Ishikawa (cell line): ENCODE data around the gene OXGR1.

Experiments used
- CEBPB ChIP-seq: IDR thresholded peaks from 2 replicates; pipeline ENCODE4 v1.6.1; 2012
- CREB1 ChIP-seq: IDR thresholded peaks from 2 replicates; pipeline ENCODE4 v1.6.1; 2012; ENCODE audit warnings: low read depth
- EGR1 ChIP-seq: IDR thresholded peaks from 2 replicates; pipeline ENCODE4 v1.6.1; 2012
- EP300 ChIP-seq: IDR thresholded peaks from 2 replicates; pipeline ENCODE4 v1.6.1; 2012; ENCODE audit warnings: borderline replicate concordance
- FOXM1 ChIP-seq: IDR thresholded peaks from 2 replicates; pipeline ENCODE4 v1.6.1; 2012; ENCODE audit warnings: low read depth, borderline replicate concordance
- NFIC ChIP-seq: IDR thresholded peaks from 2 replicates; pipeline ENCODE4 v1.6.1; 2012
- RAD21 ChIP-seq: IDR thresholded peaks from 2 replicates; pipeline ENCODE4 v1.6.1; 2012; ENCODE audit warnings: low read depth
- TAF1 ChIP-seq: IDR thresholded peaks from 2 replicates; pipeline ENCODE4 v1.6.1; 2012; ENCODE audit warnings: low read depth, mild to moderate bottlenecking
- TCF12 ChIP-seq: IDR thresholded peaks from 2 replicates; pipeline ENCODE4 v1.6.1; 2012; ENCODE audit warnings: low read depth
- TEAD4 ChIP-seq: IDR thresholded peaks from 2 replicates; pipeline ENCODE4 v1.6.1; 2012
- YY1 ChIP-seq: IDR thresholded peaks from 2 replicates; pipeline ENCODE4 v1.6.1; 2012; ENCODE audit warnings: low read depth
- ZBTB7A ChIP-seq: IDR thresholded peaks from 2 replicates; pipeline ENCODE4 v1.6.1; 2012; ENCODE audit warnings: low read depth
- TF ChIP-seq, protein P1 (sequence below): IDR thresholded peaks from 2 replicates; pipeline ENCODE4 v1.6.1; 2012
- TF ChIP-seq, protein P2 (sequence below): IDR thresholded peaks from 2 replicates; pipeline ENCODE4 v1.6.1; 2012; ENCODE audit warnings: low read depth, mild to moderate bottlenecking
- TF ChIP-seq, protein P3 (sequence below): IDR thresholded peaks from 2 replicates; pipeline ENCODE4 v1.6.1; 2012

The OXGR1 gene

DNA sequence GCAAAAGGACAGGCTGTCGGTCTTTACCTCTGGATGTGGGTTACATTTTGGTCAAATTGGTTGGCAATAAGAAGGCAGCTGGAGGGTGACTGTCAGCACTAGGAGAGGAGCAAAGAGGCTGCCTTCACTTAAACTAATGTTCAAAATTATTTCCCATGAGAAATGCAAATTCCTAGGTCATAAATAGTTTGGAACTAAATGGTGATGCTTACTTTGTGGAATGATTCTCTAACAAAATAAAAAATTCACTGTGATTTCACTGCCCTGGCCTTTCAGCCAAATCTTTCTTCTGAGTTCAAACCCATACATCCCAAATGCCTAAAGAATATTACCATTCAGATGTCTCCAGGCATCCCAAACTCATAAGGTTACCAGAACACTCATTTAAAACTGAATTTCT lies 25.0 kb upstream of the OXGR1 start:
- TF ChIP-seq TEAD4 = no peak
- no peak for TF ChIP-seq ZBTB7A
- TF ChIP-seq, protein P1, sequence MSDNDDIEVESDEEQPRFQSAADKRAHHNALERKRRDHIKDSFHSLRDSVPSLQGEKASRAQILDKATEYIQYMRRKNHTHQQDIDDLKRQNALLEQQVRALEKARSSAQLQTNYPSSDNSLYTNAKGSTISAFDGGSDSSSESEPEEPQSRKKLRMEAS = no peak
- no peak for TF ChIP-seq YY1
- TF ChIP-seq CEBPB = no peak
- TF ChIP-seq EGR1 = no peak
- no peak for TF ChIP-seq TAF1
- TF ChIP-seq EP300 = no peak
- TF ChIP-seq, protein P2, sequence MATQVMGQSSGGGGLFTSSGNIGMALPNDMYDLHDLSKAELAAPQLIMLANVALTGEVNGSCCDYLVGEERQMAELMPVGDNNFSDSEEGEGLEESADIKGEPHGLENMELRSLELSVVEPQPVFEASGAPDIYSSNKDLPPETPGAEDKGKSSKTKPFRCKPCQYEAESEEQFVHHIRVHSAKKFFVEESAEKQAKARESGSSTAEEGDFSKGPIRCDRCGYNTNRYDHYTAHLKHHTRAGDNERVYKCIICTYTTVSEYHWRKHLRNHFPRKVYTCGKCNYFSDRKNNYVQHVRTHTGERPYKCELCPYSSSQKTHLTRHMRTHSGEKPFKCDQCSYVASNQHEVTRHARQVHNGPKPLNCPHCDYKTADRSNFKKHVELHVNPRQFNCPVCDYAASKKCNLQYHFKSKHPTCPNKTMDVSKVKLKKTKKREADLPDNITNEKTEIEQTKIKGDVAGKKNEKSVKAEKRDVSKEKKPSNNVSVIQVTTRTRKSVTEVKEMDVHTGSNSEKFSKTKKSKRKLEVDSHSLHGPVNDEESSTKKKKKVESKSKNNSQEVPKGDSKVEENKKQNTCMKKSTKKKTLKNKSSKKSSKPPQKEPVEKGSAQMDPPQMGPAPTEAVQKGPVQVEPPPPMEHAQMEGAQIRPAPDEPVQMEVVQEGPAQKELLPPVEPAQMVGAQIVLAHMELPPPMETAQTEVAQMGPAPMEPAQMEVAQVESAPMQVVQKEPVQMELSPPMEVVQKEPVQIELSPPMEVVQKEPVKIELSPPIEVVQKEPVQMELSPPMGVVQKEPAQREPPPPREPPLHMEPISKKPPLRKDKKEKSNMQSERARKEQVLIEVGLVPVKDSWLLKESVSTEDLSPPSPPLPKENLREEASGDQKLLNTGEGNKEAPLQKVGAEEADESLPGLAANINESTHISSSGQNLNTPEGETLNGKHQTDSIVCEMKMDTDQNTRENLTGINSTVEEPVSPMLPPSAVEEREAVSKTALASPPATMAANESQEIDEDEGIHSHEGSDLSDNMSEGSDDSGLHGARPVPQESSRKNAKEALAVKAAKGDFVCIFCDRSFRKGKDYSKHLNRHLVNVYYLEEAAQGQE = no peak
- no peak for TF ChIP-seq CREB1
- TF ChIP-seq TCF12 = no peak
- TF ChIP-seq NFIC = no peak
- no peak for TF ChIP-seq FOXM1
- TF ChIP-seq, protein P3, sequence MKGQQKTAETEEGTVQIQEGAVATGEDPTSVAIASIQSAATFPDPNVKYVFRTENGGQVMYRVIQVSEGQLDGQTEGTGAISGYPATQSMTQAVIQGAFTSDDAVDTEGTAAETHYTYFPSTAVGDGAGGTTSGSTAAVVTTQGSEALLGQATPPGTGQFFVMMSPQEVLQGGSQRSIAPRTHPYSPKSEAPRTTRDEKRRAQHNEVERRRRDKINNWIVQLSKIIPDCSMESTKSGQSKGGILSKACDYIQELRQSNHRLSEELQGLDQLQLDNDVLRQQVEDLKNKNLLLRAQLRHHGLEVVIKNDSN = no peak
- TF ChIP-seq RAD21 = no peak

DNA sequence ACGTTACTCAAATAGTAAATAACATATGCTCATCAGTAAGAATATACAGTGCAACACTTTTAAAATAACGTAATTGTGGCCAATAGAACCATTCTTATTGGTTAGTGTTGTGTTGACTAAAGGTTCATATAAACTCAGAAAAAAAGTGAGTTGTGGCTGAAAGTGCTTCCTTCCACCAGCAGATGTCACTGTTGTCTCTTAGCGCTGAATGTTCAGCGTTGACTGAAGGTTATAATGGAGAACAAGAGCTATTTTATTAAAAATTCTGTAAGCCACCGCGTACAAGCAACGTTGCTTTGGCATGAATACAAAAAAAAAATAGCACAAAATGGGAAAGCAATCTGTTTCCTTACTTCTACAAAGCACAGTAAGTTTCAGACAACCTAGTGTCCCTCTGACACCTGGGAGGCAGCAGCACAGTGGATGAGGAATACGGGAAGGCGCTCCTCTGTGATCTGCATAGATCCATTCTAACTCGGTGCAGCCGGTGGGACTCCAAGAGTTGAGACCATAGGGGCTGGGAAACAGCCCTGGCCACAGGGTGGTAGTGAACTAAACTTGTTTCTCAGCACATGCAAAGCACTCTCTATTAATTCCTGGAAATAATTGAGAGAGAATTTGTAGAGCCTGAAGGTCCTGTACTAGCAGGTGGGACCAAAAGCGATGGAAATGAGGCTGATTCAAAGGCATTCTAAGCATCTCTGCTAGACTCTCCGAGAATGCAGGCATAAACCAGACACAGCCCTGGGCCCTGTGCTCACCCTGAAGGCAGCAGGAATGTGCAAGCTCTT lies 23.9 kb upstream of the OXGR1 start:
- no peak for TF ChIP-seq CEBPB
- peak; percentile 67 for TF ChIP-seq RAD21

DNA sequence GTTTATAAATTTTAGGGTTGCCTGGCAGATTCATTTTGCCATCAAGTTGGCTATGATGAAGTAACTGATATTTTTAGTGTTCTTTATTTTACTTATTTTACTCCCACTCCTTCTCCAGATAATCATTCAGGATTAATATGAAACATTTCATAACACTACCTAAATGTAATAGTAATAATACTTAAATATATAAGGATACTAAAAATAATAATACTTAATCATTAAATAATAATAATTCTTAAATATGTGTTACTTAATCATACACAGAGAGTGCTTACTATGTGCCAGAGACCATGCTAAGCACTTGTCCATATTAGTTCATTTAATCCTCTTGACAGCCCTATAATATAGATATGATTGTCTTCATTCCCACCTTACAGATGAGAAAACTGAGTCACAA lies 23.0 kb upstream of the OXGR1 start:
- no peak for TF ChIP-seq TCF12
- no peak for TF ChIP-seq TAF1
- TF ChIP-seq, protein P3 = no peak
- TF ChIP-seq EGR1 = no peak
- no peak for TF ChIP-seq ZBTB7A
- no peak for TF ChIP-seq FOXM1
- TF ChIP-seq, protein P1 = no peak
- no peak for TF ChIP-seq CREB1
- TF ChIP-seq YY1 = no peak
- TF ChIP-seq, protein P2 = no peak
- no peak for TF ChIP-seq NFIC
- TF ChIP-seq TEAD4 = no peak
- no peak for TF ChIP-seq CEBPB
- no peak for TF ChIP-seq EP300
- no peak for TF ChIP-seq RAD21

DNA sequence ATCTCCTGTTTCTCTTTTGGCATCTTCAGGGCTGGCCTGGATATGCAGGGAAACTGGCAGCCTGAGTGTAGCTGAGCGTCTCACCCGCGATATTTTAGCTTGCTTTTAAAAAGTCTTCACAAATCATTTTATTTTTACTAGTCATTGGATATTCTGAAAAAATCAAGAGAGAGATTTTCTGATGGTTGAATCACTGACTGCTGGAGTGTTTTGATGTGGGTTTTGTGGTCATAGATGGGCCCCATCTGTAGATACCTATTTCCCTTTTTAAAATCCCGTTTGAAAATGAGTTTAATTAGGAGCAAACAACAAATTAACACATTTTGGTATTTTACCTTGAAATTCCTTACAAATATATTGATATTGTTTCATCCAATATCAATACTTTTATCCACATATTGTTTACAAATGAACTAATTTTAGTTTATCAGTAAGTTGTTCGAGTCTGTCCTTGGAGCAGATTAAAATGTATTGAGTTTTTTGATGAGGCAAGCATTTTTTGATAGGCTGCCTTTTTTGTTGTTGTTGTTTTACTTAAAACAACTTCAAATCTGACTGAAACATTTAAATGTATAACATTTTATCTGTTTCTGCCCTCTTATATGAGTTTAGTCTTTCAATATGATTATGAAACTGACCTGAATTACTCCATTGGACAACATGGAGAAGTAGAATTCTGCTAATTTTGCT lies 21.5 kb upstream of the OXGR1 start:
- TF ChIP-seq EGR1 (no peak), FOXM1 (no peak), YY1 (no peak), TCF12 (no peak)
- TF ChIP-seq, protein P1 = no peak

DNA sequence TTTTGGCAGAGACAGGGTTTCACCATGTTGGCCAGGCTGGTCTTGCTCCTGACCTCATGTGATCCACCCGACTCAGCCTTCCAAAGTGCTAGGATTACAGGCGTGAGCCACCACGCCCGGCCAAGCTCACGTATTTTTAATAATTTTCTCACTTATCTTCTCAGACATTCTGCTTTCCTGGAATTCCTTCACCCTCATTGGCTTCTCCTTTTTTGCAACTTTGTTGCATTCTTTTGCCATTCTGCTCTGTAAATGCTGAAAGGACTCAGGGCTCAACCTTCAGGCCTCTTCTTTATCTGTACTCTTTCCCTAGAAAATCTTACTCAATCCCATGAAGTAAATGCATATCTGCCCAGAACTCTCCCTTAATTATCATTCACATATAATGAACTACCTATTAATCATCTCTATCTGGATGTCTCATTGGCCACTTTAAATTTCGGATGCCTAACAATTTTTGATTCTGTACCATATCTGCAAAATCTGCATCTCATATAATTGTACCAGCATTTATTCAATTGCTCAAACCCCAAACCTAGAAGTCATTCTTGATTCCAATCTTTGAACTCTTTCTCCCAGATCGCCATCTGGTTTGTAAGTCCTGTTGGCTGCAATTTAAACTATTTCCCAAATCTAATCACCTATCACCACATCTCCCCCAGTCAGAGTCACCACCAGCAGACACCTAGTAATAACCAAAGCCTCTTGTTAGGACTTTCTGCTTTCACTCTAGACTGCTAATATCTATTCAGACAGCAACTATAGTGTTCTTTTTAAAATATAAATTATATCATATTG lies 18.2 kb upstream of the OXGR1 start:
- TF ChIP-seq, protein P1 = no peak
- TF ChIP-seq TAF1 (no peak), YY1 (no peak), EGR1 (no peak), TCF12 (no peak), CREB1 (no peak), ZBTB7A (no peak), FOXM1 (no peak), CEBPB (no peak), EP300 (no peak), RAD21 (no peak), TEAD4 (no peak), NFIC (no peak)
- TF ChIP-seq, protein P2 = no peak
- TF ChIP-seq, protein P3 = no peak
